IPS-18c (cell line): ENCODE results near the gene ARID3A.

Experiments used
- H3K4me3 ChIP-seq: 2 replicates; pipeline ENCODE4 v1.7.0; 2013; ENCODE audit warnings: low read depth, mild to moderate bottlenecking, low read length, moderate library complexity; ENCODE audit not compliant: insufficient read depth
- H3K9me3 ChIP-seq: one replicate; pipeline ENCODE4 v1.6.1; 2013; ENCODE audit warnings: mild to moderate bottlenecking, low read length, moderate library complexity; ENCODE audit not compliant: control insufficient read depth, insufficient read depth

The ARID3A gene

DNA sequence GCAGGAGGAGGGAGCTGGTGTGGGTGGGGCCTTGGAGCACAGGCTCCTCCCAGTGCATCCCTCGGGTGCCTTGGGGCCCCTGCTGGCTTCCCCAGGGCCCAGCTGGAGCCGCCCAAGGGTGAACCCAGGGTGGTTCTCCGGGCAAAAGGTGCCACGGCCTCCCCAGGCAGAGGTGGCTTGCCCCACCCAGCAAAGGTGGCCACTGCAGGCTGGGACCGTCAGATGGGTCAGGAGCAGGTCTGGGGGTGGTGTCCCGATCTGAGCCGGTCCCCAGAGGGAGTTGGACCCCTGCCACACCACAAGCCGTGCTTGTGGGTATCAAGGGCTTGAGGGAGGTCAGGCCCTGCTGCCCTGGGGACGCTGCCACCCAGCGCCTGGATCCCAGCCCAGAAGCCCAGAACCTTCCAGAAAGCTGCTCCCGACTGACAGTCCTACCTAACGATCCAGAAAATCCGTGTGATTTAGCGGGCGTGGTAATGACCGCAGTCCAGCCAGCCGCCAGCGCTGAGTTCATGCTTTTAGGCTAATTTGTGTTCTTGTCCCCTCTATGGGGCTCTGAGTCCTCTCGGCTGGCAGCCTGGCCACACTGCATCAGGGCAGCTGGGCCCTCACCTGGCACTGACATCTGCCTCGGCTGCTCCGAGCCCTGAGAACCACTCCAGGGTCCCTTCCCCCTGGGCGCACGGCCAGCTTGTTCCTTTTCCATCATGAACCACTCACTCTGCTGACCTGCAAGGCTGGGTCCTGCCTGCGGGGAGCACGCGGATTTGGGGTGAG, 69.4 kb downstream of the ARID3A start:
- Histone ChIP-seq H3K9me3 (peaks cover 2% of the 10 kb centered on the region), H3K4me3 (no peak overlapping the region)

GRCh38 chr19:996051-996838, 70.4 kb downstream of the ARID3A start:
- Histone ChIP-seq H3K4me3 (no peak overlapping the region; the same call in 1 of the 2 replicates), H3K9me3 (peaks cover 2% of the 10 kb centered on the region)

DNA sequence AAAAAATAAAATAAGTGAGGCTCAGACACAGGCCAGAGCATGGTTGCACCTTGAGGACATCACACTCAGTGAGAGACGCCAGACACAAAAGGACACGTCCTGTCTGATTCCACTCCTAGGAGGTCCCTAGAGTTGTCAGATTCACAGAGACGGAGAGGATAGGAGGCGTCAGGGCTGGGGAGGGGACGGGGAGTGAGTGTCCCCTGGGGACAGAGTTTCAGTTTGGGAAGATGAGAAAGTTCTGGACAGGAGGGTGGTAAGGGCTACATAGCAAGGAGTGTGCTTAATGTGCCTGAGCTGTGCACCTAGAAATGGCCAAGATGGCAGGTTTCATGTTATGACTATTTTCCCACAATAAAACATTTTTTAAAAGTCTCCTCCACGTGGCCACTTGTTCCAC, 72.2 kb downstream of the ARID3A start:
- Histone ChIP-seq H3K4me3 (no peak overlapping the region), H3K9me3 (peaks cover 4% of the 10 kb centered on the region)

DNA sequence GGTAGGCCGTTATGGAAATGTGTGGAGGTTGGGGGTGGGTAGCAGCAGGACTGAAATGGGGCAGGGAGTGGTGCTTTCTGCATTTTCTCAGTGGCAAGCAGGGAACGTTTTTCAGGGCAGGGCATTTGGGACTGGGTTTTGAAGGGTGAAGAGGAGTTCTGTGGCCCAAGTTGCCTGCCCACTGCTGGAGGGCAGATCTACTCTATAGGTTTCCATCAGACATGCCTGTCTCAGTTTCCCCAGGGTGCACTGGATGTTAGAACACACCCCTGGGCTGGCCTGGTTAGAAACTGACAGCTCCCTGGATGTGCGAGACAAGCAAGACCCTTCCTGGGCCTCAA, 73.5 kb downstream of the ARID3A start:
- no peak overlapping the region for H3K4me3 ChIP-seq
- H3K9me3 ChIP-seq = peaks cover 4% of the 10 kb centered on the region

GRCh38 chr19:1000095-1000494, 74.3 kb downstream of the ARID3A start, which contains the start of gene GRIN3B:
TSS of gene GRIN3B (plus strand) at chr19:1000419. CDS start at chr19:1000438, 19 bp downstream.
- Histone ChIP-seq H3K9me3 (peaks cover 6% of the 10 kb centered on the region), H3K4me3 (peak within 1 kb of the TSS; percentile 55)

DNA sequence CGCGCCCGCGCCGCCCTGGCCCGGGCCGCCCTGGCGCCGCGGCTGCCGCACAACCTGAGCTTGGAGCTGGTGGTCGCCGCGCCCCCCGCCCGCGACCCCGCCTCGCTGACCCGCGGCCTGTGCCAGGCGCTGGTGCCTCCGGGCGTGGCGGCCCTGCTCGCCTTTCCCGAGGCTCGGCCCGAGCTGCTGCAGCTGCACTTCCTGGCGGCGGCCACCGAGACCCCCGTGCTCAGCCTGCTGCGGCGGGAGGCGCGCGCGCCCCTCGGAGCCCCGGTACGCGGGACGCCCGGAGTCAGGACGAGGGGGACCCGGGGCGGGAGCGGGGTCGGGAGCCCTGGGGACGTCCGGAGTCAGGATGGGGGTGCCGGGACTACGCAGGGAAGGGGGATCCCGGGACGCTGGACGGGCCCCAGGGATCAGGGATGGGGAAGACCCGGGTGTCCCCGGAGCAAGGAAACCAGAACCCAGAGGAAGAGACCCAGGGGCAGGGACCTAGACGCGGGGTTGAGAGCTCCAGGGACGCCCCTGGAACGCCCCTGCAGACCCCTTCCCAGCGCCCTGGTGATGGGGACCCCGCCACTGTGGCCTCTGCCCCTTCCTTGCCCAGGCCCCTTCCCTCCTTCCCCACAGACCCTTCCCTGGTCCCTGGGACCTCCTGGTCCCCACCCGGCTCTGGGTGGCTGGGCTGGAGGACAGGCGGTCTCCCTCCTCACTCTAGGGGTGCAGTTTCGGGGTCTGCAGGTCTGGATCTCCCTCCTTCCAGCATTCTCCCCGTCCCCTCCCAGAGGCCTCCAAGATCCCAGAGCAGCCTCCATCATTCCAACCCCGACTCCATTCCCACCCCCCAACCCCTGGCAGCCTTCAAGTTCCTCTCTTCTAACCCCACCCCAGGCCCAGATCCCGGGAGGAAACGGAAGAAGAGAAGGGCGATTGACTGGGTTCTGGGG, 75.0 kb downstream of the ARID3A start:
- Histone ChIP-seq H3K4me3 (peak overlapping the region; percentile 55), H3K9me3 (peaks cover 6% of the 10 kb centered on the region)

DNA sequence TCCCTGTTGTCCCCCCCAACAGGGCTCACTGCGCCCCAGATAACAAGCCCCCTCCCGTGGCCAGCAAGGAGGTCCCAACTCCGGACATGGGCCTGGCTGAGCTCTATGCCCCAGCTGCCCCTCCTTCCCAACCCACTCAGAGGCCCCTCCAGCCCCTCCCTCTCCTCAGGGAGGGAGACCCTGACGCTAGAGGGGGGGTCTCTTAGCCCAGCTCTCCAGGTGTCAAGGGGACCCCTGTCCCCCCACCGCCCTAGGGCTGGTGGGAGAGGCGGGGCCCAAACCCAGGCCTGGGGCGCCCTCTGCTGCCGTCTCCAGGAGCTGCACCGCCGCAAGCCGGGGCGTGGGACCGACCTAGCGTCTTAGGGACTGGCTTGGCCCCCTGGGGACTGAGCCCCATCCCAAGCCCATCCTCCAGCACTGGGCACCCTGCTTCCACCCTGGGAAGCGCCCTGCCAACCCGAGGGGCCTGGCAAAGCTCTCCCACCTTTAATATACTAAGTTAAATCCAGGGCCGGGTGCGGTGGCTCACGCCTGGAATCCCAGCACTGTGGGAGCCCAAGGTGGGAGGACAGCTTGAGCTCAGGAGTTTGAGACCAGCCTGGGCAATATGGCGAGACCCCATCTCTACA, 75.8 kb downstream of the ARID3A start:
- no peak overlapping the region; the same call in 1 of the 2 replicates for H3K4me3 ChIP-seq
- peaks cover 4% of the 10 kb centered on the region for H3K9me3 ChIP-seq

GRCh38 chr19:1002600-1002999, 76.8 kb downstream of the ARID3A start:
- Histone ChIP-seq H3K4me3 (no peak overlapping the region), H3K9me3 (peaks cover 4% of the 10 kb centered on the region)

- Histone ChIP-seq H3K9me3 (peaks cover 4% of the 10 kb centered on the region), H3K4me3 (no peak overlapping the region)
Observed at GRCh38 chr19:1003283-1003682, 77.4 kb downstream of the ARID3A start.

- peaks cover 4% of the 10 kb centered on the region for H3K9me3 ChIP-seq
- no peak overlapping the region for H3K4me3 ChIP-seq
Observed at GRCh38 chr19:1004204-1004802, 78.5 kb downstream of the ARID3A start.

GRCh38 chr19:1004803-1005664, 79.2 kb downstream of the ARID3A start:
- Histone ChIP-seq H3K9me3 (peaks cover 4% of the 10 kb centered on the region), H3K4me3 (no peak overlapping the region)

DNA sequence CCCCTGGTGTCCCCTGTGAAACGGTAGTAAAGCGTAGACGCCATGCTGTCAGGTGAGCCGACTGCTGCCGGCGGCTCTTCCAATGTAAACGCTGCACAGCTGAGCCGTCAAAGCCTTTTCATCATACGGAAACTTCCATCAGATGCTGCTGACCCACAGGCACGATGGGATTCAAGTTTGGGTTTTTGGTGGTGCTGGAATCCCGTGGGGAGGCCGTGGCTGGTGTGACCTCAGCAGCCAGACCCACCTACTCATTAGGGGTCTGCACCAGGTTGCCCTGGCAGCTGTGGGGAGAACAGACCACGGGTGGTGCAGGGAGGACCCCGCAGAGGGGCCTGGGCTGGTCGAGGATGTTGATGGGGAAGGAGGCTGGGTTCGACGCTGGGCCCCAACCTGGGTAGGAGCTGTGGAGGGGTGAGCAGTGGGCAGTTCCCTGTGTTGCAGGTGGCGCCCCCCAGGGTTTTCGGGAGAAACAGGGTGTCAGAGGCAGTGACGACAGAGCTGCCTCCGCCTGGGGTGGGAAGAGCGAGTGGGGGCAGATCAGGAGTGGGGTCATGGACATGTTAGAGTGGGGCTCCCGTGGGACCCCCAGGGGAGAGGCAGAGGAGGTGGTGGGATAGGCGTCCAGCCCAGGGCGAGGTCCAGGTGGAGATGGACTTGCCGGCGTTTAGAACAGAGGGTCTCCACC, 81.0 kb downstream of the ARID3A start:
- Histone ChIP-seq H3K9me3 (peaks cover 2% of the 10 kb centered on the region), H3K4me3 (no peak overlapping the region)

DNA sequence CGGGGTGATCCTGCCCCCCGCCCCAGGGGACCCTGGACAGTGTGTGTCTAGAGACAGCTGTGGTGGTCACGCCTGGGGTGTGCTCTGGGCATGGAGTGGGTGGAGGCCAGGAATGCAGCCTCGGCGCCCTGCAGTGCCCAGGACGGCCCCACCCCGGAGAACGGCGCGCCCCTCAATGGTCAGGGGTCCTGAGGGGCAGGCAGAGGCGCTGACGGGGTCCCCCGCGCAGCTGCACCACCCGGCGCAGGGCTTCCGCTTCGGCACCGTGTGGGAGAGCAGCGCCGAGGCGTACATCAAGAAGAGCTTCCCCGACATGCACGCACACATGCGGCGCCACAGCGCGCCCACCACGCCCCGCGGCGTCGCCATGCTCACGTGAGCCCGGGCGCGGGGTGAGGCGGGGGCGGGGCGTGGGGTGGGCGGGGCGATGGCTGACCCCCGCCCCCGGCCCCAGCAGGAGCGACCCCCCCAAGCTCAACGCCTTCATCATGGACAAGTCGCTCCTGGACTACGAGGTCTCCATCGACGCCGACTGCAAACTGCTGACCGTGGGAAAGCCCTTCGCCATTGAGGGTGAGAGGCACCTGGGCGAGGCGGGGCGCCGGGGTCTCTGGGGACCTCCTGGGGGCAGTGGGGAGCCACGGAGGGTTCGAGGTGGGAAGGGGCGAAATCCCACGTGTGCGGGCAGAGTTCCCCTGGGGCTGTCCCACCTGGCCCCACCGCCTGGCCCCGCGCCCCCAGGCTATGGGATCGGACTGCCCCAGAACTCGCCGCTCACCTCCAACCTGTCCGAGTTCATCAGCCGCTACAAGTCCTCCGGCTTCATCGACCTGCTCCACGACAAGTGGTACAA, 81.8 kb downstream of the ARID3A start:
- Histone ChIP-seq H3K4me3 (no peak overlapping the region), H3K9me3 (peaks cover 2% of the 10 kb centered on the region)

DNA sequence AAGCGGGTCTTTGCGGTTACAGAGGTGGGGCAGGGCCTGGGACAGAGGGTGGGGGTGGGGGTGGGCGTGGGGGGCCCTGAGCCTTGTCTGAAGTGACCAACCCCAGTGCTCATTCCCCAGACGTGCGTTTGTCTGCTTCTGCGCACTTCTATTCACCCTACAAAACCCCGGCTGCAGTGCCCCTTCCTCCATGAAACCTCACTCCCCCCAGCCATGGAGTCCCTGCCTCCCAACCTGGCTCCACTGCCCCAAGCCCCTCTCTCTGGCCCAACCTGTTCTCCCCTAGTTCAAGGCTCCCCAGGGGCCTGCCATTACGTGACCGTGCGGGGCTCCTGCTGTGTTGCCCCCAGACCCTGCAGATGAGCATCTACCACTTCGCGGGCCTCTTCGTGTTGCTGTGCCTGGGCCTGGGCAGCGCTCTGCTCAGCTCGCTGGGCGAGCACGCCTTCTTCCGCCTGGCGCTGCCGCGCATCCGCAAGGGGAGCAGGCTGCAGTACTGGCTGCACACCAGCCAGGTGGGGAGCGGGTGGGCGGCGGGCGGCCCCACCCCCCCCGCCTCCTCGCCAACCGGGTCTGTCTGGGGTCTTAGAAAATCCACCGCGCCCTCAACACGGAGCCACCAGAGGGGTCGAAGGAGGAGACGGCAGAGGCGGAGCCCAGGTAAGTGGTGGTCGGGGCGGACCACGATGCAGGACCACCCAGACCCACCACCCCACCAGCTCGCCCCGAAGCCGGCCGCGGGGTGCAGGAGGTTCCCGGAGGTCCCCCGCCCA, 82.6 kb downstream of the ARID3A start:
- H3K9me3 ChIP-seq = peaks cover 2% of the 10 kb centered on the region
- no peak overlapping the region for H3K4me3 ChIP-seq
